Umbilical cord (tissue), 2 donors: ENCODE results near the gene PAXX. TPM values are rescaled to one million over a fixed set of nuclear protein-coding genes. Genes with fewer than 3 reads are reported as not detected.

Source experiments
- DNase-seq: peaks from one replicate; pipeline ENCODE4 v3.0.0-alpha.2; 2015; ENCODE audit warnings: low spot score
- total RNA-seq: library from RNA; depleted of rRNA; stranded (reverse); fragments of >200 nt; gene quantifications from one replicate; pipeline ENCODE4 v1.2.3, GENCODE V29; 2014; ENCODE audit warnings: low replicate concordance; ENCODE audit not compliant: insufficient read depth

PAXX gene, protein sequence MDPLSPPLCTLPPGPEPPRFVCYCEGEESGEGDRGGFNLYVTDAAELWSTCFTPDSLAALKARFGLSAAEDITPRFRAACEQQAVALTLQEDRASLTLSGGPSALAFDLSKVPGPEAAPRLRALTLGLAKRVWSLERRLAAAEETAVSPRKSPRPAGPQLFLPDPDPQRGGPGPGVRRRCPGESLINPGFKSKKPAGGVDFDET
- 10.6 TPM for total RNA-seq

DNA sequence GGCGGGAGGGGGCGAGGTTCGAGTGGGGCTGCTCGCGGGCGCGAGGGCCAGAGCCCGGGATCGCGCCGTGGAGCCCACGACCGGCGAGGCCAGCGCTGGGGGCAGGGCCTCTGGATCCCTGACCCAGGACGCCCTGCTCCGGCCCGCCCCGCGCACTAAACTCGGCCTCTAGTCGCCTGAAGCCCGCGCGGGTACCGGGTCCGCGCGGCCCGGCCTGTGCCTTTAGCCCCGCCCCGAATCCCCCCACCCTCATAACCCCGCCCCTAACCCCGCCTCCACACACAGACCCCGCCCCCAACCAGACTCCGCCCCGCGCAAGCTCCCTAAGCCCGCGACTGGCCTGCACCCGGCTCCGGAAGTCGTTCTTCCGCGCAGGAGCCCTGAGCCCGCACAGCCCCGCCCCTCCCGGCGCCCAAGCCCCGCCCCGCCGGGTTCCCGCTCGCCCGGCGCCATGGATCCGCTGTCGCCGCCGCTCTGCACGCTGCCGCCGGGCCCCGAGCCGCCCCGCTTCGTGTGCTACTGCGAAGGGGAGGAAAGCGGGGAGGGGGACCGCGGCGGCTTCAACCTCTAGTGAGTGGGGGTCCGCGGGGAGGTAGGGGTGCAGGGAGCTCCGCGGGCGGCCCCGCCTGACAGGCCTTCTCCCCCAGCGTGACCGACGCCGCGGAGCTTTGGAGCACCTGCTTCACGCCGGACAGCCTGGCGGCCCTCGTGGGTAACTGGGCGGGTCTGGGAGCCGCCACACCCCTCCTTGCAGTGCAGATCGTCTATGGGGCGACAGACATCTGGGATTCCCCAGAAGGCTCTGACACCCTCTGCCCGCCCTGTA, at the start of gene PAXX:
TSS of gene PAXX (plus strand) at position 430 of the 826 bp plus-strand sequence. CDS start at position 452, 22 bp downstream.
- DNase-seq, result peak; percentile 87

DNA sequence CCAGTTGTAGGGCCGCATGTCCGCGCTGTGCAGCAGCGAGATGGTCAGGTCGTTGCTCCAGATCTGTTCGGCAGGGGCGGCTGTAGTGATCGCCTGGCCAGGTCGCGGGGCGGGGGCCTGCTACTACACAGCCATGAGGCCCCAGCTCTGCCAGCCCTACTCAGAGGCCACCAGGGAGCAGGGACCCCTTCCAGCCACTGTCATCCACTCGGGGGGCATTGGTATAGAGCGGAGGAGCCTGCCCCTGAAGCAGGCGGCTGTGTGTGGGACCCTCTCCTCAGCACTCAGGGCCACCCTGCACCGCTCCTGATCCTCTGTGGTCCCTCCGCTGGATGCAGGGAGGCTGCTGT, 49.4 kb upstream of the PAXX start:
- DNase-seq, result no peak

DNA sequence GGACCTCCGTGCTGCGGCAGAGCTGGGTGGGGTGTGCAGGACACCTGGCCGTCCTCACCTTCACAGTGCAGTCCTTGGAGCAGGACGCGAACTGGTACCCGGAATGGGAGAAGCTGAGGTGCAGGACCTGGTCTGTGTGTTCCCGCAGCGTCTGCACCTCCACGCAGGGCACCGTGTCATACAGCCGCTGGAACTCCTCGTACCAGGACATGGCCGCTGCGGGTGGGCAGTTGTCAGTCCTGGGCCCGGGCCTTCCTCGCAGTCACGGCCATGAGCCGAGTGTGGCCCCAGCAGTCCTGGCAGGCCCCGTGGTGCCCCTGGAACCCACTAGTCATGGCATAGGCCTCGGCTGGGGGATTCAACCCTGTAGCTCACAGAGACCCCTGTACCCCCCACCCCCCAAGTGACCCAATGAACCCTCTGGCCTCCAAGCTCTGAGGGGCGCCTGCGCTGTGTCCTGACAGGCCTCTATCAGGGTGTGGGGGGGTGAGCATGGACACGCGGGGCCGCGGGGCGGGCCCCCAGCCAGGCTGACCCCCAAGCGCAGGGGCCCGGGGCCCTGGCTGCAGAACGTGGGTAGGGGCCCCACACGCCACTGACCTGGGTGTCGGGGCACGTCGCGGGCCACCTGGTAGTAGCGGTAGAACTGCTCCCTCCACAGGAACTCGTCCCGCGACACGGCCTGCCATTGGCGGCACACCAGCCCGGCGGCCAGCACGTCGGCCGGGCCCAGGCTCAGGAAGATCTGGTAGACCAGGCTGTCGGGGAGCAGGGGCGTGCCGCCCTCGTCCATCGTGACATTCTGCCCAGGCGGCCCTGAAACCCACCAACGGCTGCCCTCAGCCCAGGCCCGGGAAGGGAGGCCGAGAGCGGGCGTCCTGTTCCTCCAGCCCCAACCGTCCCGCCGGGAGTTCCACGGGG, 48.7 kb upstream of the PAXX start:
- no peak for DNase-seq

DNA sequence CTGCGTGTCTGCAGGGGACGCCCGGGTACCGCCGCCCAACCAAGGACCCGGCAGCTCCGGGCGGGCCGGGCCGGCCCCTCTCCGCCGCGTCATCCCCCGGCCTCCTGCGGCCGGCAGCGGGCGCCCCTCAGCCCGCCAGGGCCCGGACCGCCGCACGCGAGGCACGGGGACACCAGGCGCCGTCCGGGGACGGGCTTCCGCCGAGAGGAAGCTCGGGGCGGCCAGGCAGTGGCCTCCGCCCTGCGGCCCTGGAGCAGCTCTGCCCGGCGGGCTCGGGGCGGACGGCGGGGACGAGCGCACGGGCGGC, 48.1 kb upstream of the PAXX start:
- DNase-seq, result no peak

DNA sequence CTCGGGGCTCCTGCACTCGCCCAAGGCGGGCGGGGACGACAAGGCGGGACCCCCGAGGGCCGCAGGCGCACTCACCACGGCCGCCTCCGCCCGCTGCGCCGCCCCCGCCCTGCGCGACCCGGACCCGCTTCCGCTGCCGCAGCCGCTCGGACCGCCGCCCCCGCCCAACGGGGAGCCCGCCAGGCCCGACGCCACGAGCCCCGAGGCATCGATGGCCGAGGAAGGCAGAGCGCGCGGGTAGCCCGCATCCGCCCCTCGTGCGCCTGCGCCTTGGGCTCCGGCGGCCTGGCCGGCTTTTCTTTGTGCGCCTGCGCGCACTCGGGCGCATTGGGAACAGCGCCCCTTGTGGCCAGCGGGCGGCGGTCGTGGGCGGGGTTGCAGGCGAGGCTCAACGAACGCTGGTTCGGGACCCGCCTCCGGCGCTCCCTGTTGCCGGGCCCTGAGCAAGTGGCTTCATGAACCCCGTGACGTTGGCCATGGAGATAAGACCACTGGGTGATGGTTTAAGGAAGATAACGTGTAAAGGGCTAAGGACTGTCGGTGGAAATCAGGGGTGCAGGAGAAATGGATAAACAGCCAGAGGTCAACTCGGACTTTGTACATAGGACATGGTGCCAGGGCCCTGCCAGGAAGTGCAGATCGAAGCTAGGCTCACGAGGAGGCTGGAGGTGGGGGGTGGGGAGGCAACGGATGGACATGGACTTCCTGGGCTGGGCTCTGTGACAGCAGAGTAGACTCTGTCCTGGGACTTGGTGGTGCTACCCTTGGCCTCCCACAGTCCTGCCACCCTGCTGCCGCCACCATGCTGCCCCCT, 47.5 kb upstream of the PAXX start, which contains the start of the genes C8G and FBXW5:
TSS of gene C8G (plus strand) at position 725 of the 814 bp plus-strand sequence. CDS start at position 803, 78 bp downstream.
TSS of gene FBXW5 (minus strand) at position 220 of the 814 bp plus-strand sequence. CDS start 655 bp downstream, outside the sequence.
- peak; percentile 97 for DNase-seq

DNA sequence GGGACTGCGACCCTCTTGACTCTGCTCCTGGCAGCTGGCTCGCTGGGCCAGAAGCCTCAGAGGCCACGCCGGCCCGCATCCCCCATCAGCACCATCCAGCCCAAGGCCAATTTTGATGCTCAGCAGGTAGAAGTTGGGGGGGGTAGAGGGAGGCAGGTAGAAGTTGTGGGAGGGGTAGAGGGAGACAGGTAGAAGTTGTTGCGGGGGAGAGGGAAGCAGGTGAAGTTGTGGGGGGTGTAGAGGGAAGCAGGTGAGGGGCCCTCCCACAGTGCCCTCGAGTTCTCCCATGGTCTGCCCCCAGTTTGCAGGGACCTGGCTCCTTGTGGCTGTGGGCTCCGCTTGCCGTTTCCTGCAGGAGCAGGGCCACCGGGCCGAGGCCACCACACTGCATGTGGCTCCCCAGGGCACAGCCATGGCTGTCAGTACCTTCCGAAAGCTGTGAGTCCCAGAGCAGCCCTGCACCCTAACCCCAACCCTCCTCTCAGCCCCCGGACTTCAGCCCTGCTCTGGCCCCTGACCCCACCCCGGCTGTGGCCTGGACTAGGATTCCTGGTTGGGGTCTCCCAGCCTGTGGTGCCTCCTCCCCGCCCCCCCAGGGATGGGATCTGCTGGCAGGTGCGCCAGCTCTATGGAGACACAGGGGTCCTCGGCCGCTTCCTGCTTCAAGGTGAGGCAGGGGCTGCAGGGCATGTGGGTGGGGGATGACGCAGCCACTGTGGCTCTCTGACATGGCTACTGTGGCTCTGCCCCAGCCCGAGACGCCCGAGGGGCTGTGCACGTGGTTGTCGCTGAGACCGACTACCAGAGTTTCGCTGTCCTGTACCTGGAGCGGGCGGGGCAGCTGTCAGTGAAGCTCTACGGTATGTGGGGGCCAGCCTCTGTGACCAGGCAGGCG, 46.6 kb upstream of the PAXX start:
- no peak for DNase-seq

DNA sequence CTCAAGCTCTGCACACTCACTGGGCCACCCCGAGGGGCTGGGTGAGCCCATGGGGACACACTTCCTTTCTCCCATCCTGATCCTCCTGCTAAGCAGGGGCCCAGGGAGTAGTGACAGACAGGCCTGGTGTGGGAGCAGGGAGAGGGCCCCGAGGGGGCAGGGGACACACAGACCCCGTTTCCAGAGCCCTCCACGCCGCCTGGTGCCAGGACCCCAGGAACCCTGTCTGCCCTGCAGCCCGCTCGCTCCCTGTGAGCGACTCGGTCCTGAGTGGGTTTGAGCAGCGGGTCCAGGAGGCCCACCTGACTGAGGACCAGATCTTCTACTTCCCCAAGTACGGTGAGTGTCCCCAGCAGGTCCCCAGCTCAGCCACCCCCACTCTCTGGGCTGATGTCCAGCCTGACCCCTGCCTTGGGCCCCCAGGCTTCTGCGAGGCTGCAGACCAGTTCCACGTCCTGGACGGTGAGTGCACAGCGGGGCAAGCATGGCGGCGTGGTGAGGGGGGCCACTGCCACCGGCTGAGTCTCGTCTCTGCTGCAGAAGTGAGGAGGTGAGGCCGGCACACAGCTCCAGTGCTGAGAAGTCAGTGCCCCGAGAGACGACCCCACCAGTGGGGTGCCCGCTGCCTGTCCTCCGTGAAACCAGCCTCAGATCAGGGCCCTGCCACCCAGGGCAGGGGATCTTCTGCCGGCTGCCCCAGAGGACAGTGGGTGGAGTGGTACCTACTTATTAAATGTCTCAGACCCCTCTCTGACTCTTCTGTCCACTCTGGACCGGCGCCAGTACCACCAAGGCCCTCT, 45.8 kb upstream of the PAXX start:
- DNase-seq, result no peak

DNA sequence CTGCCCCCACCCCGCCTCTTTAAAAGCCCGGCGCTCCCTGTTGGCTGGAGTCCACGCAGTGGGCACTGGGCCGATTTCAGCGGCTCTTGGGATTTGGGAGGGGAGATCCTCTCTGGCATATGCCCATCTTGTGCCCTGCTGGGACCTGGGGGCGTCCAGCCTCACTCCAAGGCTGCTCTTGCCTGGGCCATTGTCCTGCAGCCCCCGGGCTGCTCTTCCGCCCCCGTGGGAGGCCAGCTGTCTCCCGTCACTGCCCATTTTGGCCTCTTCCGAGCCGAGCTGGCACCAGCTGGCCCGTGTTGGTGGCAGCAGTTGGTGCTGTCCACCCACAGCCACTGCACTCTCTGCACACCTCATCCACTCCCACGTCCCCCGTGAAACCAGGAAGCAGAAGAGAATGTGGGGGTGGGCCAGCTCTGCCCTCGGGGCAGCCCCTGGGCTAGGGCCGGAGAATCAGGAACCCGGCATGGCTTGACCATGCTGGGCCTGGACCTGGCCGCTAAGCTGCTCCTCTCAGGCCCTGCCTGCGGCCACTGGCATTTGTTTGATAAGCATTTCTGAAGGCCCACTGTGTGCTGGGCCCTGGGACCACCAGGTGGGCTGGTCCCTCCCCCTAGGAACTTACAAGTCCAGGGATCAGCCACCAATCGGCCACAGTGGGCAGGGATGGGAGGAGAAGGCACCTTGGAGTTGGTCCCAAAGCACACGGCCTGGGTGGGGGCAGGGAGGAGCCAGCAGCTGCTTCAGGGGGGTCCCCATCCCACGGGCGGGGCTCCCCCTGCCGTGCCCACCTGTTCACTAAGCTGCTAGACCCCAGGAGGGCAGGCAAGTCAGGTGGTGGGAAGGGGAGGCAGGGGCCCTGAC, 45.0 kb upstream of the PAXX start:
- DNase-seq, result no peak

DNA sequence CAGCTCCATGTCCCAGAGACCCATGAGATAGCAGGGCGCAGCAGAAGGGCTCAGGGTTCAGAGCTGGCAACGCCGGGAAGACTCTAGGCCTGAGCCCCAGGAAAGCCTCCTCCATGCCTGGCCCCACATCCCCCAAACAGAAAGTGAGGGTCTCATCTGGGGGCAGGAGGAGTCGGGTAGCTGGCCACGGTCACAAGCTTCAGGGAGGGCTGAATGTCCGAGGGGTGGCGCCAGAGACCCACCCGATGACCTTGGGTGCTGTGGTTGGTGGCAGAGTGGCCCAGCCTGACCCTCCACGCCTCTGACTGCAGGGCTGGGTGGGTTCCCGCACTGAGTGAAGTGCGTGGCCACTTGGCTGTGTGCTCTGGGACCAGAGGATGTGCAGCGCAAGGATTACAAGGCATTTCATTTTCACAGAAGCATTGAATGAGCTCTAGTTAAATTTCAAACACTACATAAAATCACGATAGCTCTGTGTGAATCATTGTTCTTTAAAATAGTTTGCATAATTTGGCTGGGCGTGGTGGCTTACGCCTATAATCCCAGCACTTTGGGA, 44.2 kb upstream of the PAXX start:
- DNase-seq, result peak; percentile 46

DNA sequence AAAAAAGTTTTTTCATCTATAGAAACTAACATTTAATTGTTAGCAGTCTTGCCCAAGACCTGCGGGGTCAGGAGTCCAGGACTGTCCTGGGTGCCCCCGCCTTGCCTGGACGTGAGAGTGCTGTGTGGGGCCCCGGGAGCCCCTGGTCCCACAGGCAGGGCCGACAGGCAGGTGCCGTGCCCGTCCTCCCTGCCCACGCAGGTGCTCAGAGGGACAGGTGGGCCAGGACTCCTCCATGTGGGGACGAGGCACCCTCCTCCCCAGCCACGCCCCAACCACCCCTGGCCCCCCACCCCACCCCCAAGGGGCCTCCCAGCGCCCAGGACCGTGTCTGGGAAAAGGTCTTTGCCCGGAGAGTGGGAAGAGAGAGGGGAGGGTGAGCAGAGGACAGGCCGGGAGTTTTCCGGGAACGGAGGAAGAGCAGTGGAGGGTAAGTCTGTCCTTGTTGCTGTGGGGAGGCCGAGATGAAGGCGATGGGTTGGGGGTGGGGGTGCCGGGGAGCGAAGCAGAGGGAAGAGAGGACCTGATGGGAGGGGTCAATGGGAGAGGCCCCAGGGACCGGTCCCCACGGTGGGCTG, 42.9 kb upstream of the PAXX start:
- DNase-seq, result no peak

DNA sequence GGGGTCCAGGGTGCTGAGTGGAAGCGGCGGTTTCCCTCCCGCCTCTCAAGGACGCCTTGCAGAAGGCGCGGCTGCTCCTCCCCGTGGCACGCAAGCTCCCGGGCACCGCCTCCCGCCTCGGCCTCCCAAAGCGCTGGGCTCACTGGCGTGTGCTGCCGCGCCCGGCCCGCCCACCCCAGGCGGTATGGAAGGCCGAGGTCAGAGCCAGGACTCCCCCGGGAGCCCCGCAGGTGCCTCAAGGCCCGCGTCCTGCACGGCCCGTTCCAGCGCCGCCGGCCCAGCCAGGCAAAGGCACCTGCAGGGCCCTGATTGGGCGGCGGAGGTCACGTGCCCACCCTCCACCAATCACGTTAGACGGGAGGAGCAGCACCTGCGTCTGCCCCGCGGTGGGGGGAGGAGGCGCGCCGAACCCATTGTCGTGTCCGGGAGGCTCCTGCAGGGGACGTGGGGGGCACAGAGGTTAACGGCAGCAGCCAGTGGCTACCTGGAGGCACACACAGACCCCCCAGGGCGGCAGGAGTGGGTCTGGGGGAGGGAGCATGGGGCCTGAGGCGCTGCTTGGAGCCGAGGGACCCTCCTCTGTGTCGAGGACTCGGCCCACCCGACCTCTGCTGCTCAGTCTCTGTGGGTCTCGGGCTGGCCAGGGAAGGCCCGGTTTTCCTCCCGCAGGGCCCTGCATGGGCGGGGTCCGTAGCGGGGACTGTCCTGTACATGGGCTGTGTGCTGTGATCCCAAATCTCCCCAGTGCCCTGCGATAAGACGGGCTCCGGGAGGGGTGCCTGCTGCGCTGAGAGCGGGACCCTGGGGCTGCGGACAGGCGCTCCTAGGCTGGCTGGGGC, 42.2 kb upstream of the PAXX start:
- peak; percentile 92 for DNase-seq

DNA sequence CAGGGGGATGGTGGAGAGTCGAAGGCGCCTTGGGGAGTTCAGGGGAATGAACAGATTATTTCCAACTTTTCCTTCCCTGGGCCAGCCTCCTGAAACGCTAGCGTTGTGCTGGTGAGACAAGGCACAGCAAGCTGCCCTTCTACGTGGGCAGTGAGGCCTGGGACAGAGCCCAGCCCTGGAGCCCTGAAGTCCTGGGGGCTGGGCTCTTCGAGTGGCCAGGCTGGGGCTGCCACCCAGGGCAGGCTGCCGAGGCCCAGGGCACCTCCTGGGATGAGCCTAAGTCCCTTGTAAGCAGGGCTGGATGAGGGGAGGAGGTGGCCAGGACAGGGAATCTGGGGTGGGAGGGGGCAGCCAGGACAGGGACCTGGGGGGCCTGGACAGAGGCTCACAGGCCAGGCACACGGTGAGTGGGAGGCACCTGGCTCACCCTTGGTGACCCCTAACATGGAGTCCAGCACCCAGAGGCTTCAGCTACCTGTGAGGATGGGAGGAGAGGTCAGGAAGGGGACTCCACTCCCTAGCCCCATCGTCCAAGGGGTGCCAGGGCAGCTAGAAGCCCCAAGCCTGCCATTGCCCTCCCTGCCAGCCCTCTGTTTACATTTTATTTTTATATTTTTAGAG, 41.5 kb upstream of the PAXX start:
- no peak for DNase-seq

DNA sequence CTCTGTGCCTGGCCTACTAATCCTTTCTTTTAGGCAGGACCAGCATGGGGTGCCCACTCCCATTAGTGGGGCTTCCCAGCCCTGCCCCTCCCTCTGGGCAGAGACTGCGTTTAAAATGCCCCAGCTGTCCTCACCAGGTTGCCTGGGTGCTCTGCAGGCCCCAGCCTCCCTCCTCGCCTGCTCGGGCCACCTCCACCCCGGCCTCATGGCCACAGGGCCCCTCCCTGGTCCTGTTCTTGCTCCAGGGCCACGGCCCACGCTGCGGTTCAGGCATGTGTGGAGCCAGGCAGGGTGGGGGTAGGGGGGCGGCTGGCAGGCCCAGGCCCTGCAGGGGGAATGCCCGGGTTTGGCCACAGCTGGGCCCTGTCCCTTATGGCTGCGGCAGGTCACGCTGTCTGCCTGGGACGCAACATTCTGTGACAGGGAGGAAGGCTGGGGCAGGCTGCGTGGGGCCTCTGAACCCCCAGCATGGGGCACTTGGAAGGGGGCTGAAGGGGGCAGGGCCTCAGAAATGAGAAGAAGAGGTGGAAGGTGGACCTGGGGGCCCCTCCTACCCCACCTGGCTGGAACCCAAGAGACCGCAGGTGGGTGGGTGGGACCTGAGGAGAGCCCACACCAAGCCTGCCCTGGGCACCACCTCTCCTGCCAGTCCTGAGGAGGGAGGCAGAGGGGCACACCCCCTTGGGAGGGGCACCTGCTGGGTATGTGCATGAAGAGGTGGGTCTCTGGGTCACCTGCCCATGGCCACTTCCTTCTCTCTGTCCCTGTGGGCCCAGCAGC, 40.5 kb upstream of the PAXX start, which contains the start of gene LCN12:
TSS of gene LCN12 (plus strand) at position 733 of the 780 bp plus-strand sequence. CDS start 55 bp downstream, outside the sequence.
- no peak for DNase-seq

DNA sequence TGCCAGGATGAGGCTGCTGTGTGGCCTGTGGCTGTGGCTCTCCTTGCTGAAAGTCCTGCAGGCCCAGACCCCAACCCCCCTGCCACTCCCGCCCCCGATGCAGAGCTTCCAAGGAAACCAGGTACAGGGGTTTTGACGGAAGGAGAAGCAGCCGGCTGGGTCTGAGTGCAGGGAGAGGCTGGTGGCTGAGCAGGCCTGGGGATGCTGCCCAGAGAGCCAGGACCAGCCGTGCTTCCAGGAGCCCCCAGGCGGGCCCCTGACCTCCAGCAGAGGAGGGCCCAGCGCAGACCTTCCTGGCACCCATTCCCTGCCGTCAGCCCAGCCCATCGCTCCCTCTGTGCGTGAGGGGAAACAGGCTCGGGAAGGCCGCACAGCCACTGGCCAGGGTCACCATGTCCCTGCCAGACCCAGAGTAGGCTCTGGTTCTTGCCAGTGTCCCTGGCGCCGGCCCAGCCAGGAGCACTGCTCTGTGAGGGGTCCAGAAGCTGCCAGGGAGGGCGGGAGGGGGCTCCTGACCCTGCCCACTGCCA, 39.8 kb upstream of the PAXX start:
- no peak for DNase-seq
